GM18526 (cell line): ENCODE results near the gene SERTAD4.

Source experiments
- POLR2A ChIP-seq: IDR thresholded peaks from 3 replicates; pipeline ENCODE4 v1.6.1; 2011; ENCODE audit not compliant: insufficient read length; ENCODE audit errors: extremely low read depth

The SERTAD4 gene

GRCh38 chr1:210272666-210273065 lies 40.1 kb downstream of the SERTAD4 start:
- TF ChIP-seq POLR2A, result no peak

GRCh38 chr1:210280221-210280620 lies 47.6 kb downstream of the SERTAD4 start:
- no peak for TF ChIP-seq POLR2A

- no peak for TF ChIP-seq POLR2A
Observed at GRCh38 chr1:210288116-210288515, 55.5 kb downstream of the SERTAD4 start.

GRCh38 chr1:210289248-210289647 lies 56.7 kb downstream of the SERTAD4 start:
- no peak for TF ChIP-seq POLR2A

GRCh38 chr1:210291081-210291764 lies 58.6 kb downstream of the SERTAD4 start:
- no peak for TF ChIP-seq POLR2A

- no peak for TF ChIP-seq POLR2A
Observed at GRCh38 chr1:210291786-210292230, 59.2 kb downstream of the SERTAD4 start.

DNA sequence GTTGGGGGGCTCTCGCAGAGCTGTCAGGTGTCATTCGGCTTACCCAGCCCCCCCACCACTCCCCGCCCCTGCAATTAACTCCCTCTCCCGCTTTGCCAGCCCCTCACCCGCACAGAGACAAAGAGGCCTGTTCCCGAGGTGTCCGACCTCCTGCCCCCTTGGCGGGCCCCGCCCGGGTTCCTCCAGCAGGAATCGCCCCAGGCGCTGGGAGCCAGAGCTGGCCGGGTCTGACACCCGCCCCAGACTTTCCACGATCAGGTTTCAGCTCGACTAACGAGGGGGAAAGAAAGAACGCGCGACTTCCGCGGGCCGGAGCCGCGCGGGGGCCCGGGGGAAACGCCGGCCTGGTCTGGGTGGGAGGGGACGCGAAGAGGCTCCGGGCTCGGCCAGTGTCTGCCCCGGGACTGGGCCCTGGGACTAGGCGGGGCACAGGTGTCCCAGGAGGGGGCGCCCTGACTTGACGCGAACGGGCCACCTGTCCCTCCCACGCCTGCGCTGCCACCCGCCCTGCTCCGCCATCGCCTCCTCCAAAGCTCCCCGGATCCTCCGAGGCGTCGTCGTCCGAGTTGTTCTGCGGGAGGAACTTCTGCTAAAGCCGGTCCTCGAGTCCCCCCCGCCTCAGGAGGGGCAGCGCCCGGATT lies 59.8 kb downstream of the SERTAD4 start:
- TF ChIP-seq POLR2A, result no peak

GRCh38 chr1:210293171-210293607 lies 60.6 kb downstream of the SERTAD4 start:
- no peak for TF ChIP-seq POLR2A

DNA sequence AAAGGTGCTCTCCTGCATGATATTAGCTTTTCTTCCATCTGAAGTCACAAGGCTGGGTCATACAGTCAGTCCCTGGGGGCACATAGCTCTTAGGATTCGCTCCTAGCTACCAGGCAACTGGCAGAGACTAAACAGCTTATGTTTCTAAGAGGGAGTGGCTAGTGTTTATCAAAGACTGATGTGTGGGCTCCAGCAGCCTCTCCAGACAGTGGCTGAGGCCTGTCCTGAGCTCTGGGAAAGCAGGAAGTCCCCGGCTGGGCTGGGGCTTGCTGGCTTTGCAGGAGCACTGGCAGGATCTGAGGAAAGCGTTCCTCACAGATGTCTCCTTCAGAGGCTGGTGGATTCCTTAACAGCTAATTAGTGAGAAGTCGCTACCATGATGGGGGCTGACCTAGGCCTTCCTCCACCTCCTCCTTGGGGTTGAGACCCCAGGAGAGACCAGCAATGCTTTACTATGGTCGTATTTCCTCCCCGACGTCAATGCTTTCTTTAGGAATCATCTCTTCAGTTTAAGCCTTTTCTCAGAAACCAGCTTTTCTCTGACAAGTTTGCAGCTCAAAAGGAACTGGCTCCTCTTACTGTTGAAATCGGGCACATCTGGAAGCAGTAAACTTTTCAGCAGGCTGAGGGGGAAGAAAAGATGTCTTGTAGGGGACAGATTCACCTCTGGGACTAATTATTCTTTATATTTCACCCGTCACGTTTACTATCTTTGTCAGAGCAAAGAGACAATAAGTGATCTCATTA lies 62.6 kb downstream of the SERTAD4 start:
- TF ChIP-seq POLR2A, result no peak
